Rectal smooth muscle tissue (tissue), 1 donor: ENCODE results near the gene LMCD1.

Source experiments
- H3K27ac ChIP-seq: one replicate; pipeline ENCODE4 v1.7.0; 2013; ENCODE audit warnings: low read depth, low read length, inconsistent platforms
- H3K27me3 ChIP-seq: one replicate; pipeline ENCODE4 v1.7.0; 2013; ENCODE audit warnings: low read length; ENCODE audit not compliant: control insufficient read depth, insufficient read depth
- H3K36me3 ChIP-seq: one replicate; pipeline ENCODE4 v1.7.0; 2013; ENCODE audit warnings: low read length; ENCODE audit not compliant: control insufficient read depth, insufficient read depth
- H3K4me1 ChIP-seq: one replicate; pipeline ENCODE4 v1.7.0; 2013; ENCODE audit warnings: low read length; ENCODE audit not compliant: control insufficient read depth, insufficient read depth
- H3K4me3 ChIP-seq: one replicate; pipeline ENCODE4 v1.7.0; 2013; ENCODE audit warnings: low read length
- H3K9ac ChIP-seq: one replicate; pipeline ENCODE4 v1.7.0; 2013; ENCODE audit warnings: low read length

Gene LMCD1

GRCh38 chr3:8486434-8486833 lies 15.2 kb upstream of the LMCD1 start:
- Histone ChIP-seq H3K4me1 (peaks cover 7% of the 10 kb centered on the region), H3K4me3 (no peak overlapping the region), H3K36me3 (no peaks in the 10 kb centered on the region)

DNA sequence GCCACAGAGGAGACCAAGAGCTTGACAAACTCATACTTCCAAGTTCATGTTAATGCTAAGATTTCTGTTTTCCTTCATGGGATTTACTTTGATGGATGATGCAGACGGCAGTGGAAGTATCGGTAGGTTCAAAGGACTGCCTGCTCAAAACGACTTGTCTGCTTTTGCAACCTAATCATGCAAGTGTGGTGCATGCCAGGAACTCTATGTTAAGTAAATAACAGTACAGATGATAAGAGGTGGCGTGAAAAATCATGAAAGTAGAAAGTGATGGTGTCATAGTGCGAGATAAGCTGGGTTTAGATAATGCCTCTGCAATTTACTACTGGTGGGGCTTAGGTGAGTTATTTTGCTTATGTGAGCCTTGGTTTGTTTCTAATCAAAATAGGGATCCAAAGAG lies 14.7 kb upstream of the LMCD1 start:
- Histone ChIP-seq H3K27ac (no peak overlapping the region), H3K4me1 (peaks cover 7% of the 10 kb centered on the region), H3K36me3 (no peaks in the 10 kb centered on the region), H3K27me3 (no peaks in the 10 kb centered on the region), H3K4me3 (no peak overlapping the region), H3K9ac (no peak overlapping the region)

More at GRCh38 chr3:8486434-8486833, 15.2 kb upstream of the LMCD1 start:
- Histone ChIP-seq H3K9ac (no peak overlapping the region), H3K27ac (no peak overlapping the region), H3K27me3 (no peaks in the 10 kb centered on the region)

DNA sequence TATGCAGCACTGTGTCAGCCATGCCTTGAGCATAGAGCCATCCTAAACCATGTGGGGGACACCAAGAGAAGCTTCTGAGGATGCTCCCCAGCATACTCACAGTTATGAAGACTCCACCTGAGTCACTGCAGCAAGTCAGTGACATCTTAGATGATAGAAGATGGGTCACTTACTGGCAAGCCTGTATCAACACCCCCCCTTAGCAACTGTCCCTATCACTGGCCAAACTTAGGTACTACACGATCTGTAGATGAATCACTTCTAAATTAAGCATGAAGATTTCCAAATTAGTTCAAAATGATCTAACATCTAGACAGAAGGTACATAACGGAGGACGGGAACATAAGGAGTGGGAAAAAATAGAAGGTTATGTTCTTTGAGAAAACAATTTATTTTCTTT lies 13.2 kb upstream of the LMCD1 start:
- Histone ChIP-seq H3K4me3 (no peak overlapping the region), H3K27me3 (no peaks in the 10 kb centered on the region), H3K27ac (no peak overlapping the region), H3K36me3 (no peaks in the 10 kb centered on the region), H3K4me1 (peaks cover 6% of the 10 kb centered on the region), H3K9ac (no peak overlapping the region)

GRCh38 chr3:8488877-8489276 lies 12.7 kb upstream of the LMCD1 start:
- Histone ChIP-seq H3K9ac (no peak overlapping the region), H3K4me1 (peaks cover 2% of the 10 kb centered on the region), H3K4me3 (no peak overlapping the region), H3K27ac (no peak overlapping the region), H3K36me3 (no peaks in the 10 kb centered on the region), H3K27me3 (no peaks in the 10 kb centered on the region)

DNA sequence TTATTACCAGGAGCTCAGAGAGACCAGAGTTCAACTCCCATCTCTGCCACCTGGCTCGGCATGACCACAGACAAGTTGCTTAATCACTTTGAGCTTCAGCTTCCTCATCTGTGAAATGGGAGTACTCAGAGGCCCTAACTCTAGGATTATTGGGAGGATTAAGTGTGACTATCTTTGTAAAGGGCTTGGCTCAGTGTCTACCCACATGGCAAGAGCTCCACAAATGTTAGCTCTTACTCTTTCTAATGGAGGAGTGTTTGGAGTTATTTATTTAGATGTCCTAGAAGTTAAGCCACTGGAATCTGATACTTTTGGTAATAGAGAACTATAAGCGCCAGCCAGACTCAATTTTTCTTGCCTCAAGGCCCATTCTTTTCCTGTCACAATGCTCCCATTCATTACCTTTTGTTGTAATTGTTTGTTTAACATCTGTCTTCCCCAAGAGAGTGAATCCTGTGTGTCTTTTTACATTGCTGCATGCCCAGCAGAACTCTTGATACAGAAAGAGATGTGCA lies 12.3 kb upstream of the LMCD1 start:
- Histone ChIP-seq H3K4me1 (peaks cover 2% of the 10 kb centered on the region), H3K4me3 (no peak overlapping the region), H3K9ac (no peak overlapping the region), H3K27ac (no peak overlapping the region), H3K36me3 (no peaks in the 10 kb centered on the region), H3K27me3 (no peaks in the 10 kb centered on the region)

DNA sequence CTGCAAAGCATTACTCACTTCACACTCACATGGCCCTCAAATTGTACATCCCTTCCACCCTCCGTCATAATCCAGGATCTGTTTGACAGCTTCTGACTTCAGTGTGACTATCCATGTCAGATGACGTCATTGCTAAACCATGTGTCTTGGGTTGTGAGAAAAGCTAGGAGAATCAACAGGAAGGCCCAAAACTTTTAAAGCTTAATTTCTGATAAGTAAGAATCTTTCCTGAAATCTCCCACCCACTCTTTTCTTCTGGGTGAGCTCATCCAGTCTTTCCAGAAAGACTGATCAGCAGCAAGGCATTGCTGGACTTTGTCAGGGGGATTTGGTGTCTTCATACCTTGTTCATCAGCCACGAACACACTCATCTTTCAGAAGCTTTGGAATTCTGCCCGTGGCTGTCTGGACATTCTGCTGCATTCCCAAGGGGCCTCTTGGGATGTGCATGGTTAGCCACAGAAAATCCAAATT lies 11.5 kb upstream of the LMCD1 start:
- Histone ChIP-seq H3K4me1 (peaks cover 2% of the 10 kb centered on the region), H3K4me3 (no peak overlapping the region), H3K27ac (no peak overlapping the region), H3K36me3 (no peaks in the 10 kb centered on the region), H3K9ac (no peak overlapping the region), H3K27me3 (no peaks in the 10 kb centered on the region)

DNA sequence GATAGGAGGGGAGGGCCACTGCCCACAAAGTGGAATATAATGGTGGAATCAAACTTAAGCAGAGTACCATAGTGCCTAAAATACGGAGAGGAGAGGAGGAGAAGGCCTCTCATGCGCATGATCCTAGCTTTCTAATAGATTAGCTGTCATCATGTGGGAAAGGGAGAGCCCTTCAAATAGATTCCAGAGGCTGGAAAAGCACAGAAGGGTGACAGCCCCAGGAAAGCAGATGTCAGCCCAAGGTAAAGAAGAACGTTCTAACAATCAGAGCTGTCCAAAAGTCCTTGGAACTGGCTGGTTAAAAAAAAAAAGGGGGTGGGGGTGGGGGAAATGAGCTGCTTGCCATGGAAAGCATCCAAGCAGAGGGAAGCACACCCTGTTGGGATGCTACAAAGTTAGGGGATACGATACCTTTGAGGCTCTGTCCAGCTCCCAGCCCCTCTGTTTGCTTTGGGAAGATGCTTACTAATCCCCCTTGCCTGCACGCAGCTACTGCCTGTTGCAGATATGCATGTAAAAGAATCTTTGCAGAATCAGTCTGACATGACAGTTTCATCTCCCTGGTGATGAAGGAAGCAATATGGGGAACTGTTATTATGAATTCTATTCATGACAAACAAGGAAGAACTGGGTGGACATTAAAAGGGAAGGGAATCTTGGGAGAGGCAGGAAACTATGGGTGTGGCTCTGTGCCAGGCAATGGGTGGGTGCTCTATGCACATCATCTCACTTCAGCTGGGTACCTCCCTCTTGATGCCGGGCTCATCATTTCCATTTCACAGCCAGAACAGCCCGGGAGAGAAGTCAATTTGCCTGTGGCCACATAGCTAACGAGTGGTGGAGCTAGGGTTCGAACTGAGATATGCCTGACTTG lies 10.1 kb upstream of the LMCD1 start:
- peaks cover 2% of the 10 kb centered on the region for H3K4me1 ChIP-seq
- no peaks in the 10 kb centered on the region for H3K27me3 ChIP-seq
- no peaks in the 10 kb centered on the region for H3K36me3 ChIP-seq
- no peak overlapping the region for H3K9ac ChIP-seq
- H3K4me3 ChIP-seq: no peak overlapping the region
- no peak overlapping the region for H3K27ac ChIP-seq

GRCh38 chr3:8492744-8493511 lies 8.7 kb upstream of the LMCD1 start:
- no peak overlapping the region for H3K27ac ChIP-seq
- H3K4me1 ChIP-seq: peaks cover 2% of the 10 kb centered on the region
- no peak overlapping the region for H3K4me3 ChIP-seq
- H3K9ac ChIP-seq: no peak overlapping the region
- no peaks in the 10 kb centered on the region for H3K36me3 ChIP-seq
- H3K27me3 ChIP-seq: no peaks in the 10 kb centered on the region

DNA sequence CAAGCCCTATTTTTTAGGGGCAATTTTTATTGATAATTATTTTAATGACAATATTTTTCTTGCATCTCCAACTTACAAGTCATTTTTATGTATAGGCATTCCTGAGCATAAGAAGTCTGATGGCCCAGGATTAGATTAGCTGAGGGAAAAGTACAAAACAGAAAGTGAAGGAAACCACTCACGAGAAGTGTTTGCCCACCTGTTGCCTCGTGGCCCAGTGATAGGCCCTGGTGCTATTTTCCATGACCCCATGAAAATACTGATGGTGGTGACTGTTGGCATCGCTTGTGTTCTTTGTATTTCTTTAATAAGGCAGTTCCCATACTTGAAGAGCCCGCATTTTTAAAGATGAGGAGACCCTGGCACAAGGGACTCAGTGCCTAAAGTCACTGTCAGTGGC lies 7.9 kb upstream of the LMCD1 start:
- H3K9ac ChIP-seq: no peak overlapping the region
- no peaks in the 10 kb centered on the region for H3K36me3 ChIP-seq
- H3K27ac ChIP-seq: no peak overlapping the region
- no peaks in the 10 kb centered on the region for H3K27me3 ChIP-seq
- no peak overlapping the region for H3K4me3 ChIP-seq
- H3K4me1 ChIP-seq: peaks cover 2% of the 10 kb centered on the region

DNA sequence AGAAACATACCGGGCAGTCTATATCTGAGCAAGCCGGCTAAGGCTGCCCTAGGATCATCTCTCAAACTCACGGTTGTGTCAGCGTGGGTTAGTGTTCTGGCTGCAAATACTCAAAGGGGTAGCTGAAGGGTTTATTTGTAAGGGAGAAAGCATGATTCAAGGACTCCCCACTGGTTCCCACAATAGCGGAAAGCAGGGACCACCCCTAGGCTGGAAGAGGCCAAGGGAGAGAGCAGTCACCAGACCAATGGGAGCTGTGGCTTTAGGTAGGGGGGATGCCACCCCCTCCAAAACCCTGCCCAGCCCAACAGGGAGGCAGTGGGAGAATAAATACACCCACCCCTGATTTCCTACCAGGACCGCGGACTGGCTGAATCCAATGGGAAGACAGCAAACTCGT lies 7.3 kb upstream of the LMCD1 start:
- H3K36me3 ChIP-seq: no peaks in the 10 kb centered on the region
- H3K27me3 ChIP-seq: no peaks in the 10 kb centered on the region
- H3K27ac ChIP-seq: no peak overlapping the region
- no peaks in the 10 kb centered on the region for H3K4me1 ChIP-seq
- H3K4me3 ChIP-seq: no peak overlapping the region
- no peak overlapping the region for H3K9ac ChIP-seq

DNA sequence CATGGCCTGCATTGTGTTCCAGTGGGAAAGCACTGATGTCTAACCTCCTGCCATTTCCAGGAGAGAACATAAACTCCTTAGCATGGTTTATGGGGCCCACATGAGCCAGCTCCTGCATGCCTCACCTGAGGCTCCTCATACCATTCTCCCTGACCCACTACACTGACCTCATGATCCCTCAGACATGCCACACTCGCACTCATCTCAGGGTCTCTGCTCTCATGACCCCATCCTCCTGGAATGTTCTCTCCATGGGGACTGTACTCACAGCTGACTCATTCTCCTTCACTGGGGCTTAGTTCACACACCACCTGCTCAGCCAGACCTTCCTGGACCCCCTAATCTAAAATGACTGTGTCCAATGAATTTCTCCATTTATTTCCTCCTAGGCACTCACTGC lies 4.0 kb upstream of the LMCD1 start:
- Histone ChIP-seq H3K4me1 (no peaks in the 10 kb centered on the region), H3K27ac (no peak overlapping the region), H3K4me3 (no peak overlapping the region), H3K36me3 (no peaks in the 10 kb centered on the region), H3K9ac (no peak overlapping the region), H3K27me3 (no peaks in the 10 kb centered on the region)

GRCh38 chr3:8499181-8499611 lies 2.4 kb upstream of the LMCD1 start:
- Histone ChIP-seq H3K4me1 (no peaks in the 10 kb centered on the region), H3K4me3 (no peak overlapping the region), H3K27me3 (no peaks in the 10 kb centered on the region), H3K9ac (no peak overlapping the region), H3K36me3 (no peaks in the 10 kb centered on the region), H3K27ac (peak overlapping the region; percentile 21)
